Measurements from ENCODE around the gene FTSJ3. TPM values are rescaled to one million over a fixed set of nuclear protein-coding genes. Genes with fewer than 3 reads are reported as not detected.
A peak's percentile ranks its signal among the peaks of the same experiment; 100 is the strongest.

The FTSJ3 gene
- total RNA-seq, 4 donors from 2014 or later = 36.3 to 53.2 (median 51.7) TPM

- H3K4me3 ChIP-seq = peak overlapping the region; percentile 89 to 98
- peak overlapping the region; percentile 91 to 98 (median 97) for H3K27ac ChIP-seq
- H3K36me3 ChIP-seq = peaks cover 0 to 13% of the 10 kb centered on the region in 2 donors
- no peak for TF ChIP-seq CTCF (IDR thresholded peaks at IDR 0.05)
- TF ChIP-seq EP300 (IDR thresholded peaks at IDR 0.05) = no peak
- TF ChIP-seq POLR2A (IDR thresholded peaks at IDR 0.05) = no peak
- no peak for TF ChIP-seq POLR2AphosphoS5 (IDR thresholded peaks at IDR 0.05)
- peak; percentile 4 for ATAC-seq
- 0 to 16% methylated on average over 5 to 6 of the region's 26 CpGs for WGBS, 2 donors (ENCODE audit: low coverage in 1 of 2)
- no peaks in the 10 kb centered on the region for H3K27me3 ChIP-seq
- peaks cover 2 to 65% (median 38%) of the 10 kb centered on the region in 3 donors for H3K4me1 ChIP-seq
- no peaks in the 10 kb centered on the region for H3K9me3 ChIP-seq
Measured at GRCh38 chr17:63841350-63842172, 14.1 kb upstream of the FTSJ3 start.

- no peaks in the 10 kb centered on the region for H3K9me3 ChIP-seq
- no peak for ATAC-seq
- no peaks in the 10 kb centered on the region for H3K27me3 ChIP-seq
- WGBS, 2 donors (ENCODE audit: low coverage in 1 of 2) = 40 to 42% methylated on average over 1 to 2 of the region's 4 CpGs
- H3K4me3 ChIP-seq = peak overlapping the region; percentile 89 to 98
- H3K27ac ChIP-seq = peak overlapping the region; percentile 91 to 98 (median 97)
- peaks cover 0 to 21% of the 10 kb centered on the region in 2 donors for H3K36me3 ChIP-seq
- H3K4me1 ChIP-seq = peaks cover 2 to 72% (median 38%) of the 10 kb centered on the region in 3 donors
- no peak for TF ChIP-seq POLR2AphosphoS5 (IDR thresholded peaks at IDR 0.05)
- no peak for TF ChIP-seq POLR2A (IDR thresholded peaks at IDR 0.05)
- no peak for TF ChIP-seq EP300 (IDR thresholded peaks at IDR 0.05)
- no peak for TF ChIP-seq CTCF (IDR thresholded peaks at IDR 0.05)
Measured at GRCh38 chr17:63840591-63841349, 13.3 kb upstream of the FTSJ3 start.

- H3K4me1 ChIP-seq = peaks cover 2 to 84% (median 36%) of the 10 kb centered on the region in 3 donors
- 20% methylated on average over 3 of the region's 7 CpGs; no CpG with 5 or more reads in 1 of the 2 donors for WGBS, 2 donors (ENCODE audit: low coverage in 1 of 2)
Measured at GRCh38 chr17:63838631-63839171, 11.2 kb upstream of the FTSJ3 start.

More at GRCh38 chr17:63838631-63839171, 11.2 kb upstream of the FTSJ3 start:
- peak; percentile 80 for ATAC-seq
- H3K27ac ChIP-seq = peak overlapping the region; percentile 91 to 98 (median 96)
- peak overlapping the region; percentile 11 to 98 for H3K4me3 ChIP-seq
- peak; percentile 6 for TF ChIP-seq EP300 (IDR thresholded peaks at IDR 0.05)
- TF ChIP-seq CTCF (IDR thresholded peaks at IDR 0.05) = peak in 1 of 4 experiments; percentile 29
- peak in 1 of 2 donors; percentile 37 for TF ChIP-seq POLR2A (IDR thresholded peaks at IDR 0.05)
- peak; percentile 95 for TF ChIP-seq POLR2AphosphoS5 (IDR thresholded peaks at IDR 0.05)
- peaks cover 0 to 42% of the 10 kb centered on the region in 2 donors for H3K36me3 ChIP-seq
- no peaks in the 10 kb centered on the region for H3K9me3 ChIP-seq
- H3K27me3 ChIP-seq = no peaks in the 10 kb centered on the region

All from gastroesophageal sphincter (tissue), 4 donors.